H1 (cell line): ENCODE data around the gene TPRN. TPM values are rescaled to one million over a fixed set of nuclear protein-coding genes. Genes with fewer than 3 reads are reported as not detected.

ENCODE experiments used
- BRCA1 ChIP-seq: IDR thresholded peaks from 2 replicates; pipeline ENCODE4 v1.6.1; 2012; ENCODE audit warnings: low read depth, low read length, improper control_type of control experiment
- CTBP2 ChIP-seq: IDR thresholded peaks from 2 replicates; pipeline ENCODE4 v1.7.0; 2011; ENCODE audit warnings: borderline replicate concordance, mild to moderate bottlenecking, moderate library complexity, mixed read lengths, low read length; ENCODE audit not compliant: insufficient read depth, insufficient read length
- SIRT6 ChIP-seq: IDR thresholded peaks from one replicate; pipeline ENCODE4 v1.7.1; 2012; ENCODE audit warnings: low read length, inconsistent platforms
- SIX5 ChIP-seq: IDR thresholded peaks from 2 replicates; pipeline ENCODE4 v1.6.1; 2011; ENCODE audit warnings: mild to moderate bottlenecking, low read depth, low read length
- SP4 ChIP-seq: IDR thresholded peaks from 2 replicates; pipeline ENCODE4 v1.6.1; 2012; ENCODE audit warnings: low read length, inconsistent platforms
- microRNA-seq, 2 experiments: library from miRNA; unstranded; fragments of <30 nt; microRNA quantifications; one replicate each; pipeline versions ENCODE4 to v1.2.0, GENCODE V29; 2016 to 2020; ENCODE audit warnings: borderline microRNAs expressed in 2 of 2, borderline number of aligned reads in 2 of 2, borderline replicate concordance in 1 of 2
- polyA plus RNA-seq, 7 experiments: library from polyadenylated mRNA; depleted of rRNA in 3 of 7; stranded (reverse) in 5 of 7; unstranded in 2 of 7; fragments of >200 nt in 5 of 7; fragments of 200-250 nt in 2 of 7; gene quantifications; 1 replicate in 5 of 7; 2 replicates in 1 of 7; 4 replicates in 1 of 7; pipeline versions ENCODE4 v1.2.1 to v1.2.3, GENCODE V29; 2011 to 2013; ENCODE audit warnings: missing spikeins in 2 of 7, mixed read lengths in 2 of 7
- small RNA-seq: library from polyadenylated mRNA; stranded (forward); fragments of <200 nt; extraction: miRNeasy Mini kit (QIAGEN cat#:217004); gene quantifications from one replicate; pipeline ENCODE3, GENCODE V24; 2013; ENCODE audit not compliant: insufficient read depth
- total RNA-seq: library from RNA; stranded (reverse); fragmentation: NEBNext Ultra II Directional; extraction: Animal tissue kit (Norgen Biotek cat#: 25700); gene quantifications from 2 replicates; pipeline ENCODE4 v1.2.1, GENCODE V29; 2021

TPRN gene
- total and polyA plus RNA-seq, 2 of the 8 experiments (the other 6 are each of a cell fraction or from before 2014, with no cell fraction given): 9.7 to 23.2 TPM

DNA sequence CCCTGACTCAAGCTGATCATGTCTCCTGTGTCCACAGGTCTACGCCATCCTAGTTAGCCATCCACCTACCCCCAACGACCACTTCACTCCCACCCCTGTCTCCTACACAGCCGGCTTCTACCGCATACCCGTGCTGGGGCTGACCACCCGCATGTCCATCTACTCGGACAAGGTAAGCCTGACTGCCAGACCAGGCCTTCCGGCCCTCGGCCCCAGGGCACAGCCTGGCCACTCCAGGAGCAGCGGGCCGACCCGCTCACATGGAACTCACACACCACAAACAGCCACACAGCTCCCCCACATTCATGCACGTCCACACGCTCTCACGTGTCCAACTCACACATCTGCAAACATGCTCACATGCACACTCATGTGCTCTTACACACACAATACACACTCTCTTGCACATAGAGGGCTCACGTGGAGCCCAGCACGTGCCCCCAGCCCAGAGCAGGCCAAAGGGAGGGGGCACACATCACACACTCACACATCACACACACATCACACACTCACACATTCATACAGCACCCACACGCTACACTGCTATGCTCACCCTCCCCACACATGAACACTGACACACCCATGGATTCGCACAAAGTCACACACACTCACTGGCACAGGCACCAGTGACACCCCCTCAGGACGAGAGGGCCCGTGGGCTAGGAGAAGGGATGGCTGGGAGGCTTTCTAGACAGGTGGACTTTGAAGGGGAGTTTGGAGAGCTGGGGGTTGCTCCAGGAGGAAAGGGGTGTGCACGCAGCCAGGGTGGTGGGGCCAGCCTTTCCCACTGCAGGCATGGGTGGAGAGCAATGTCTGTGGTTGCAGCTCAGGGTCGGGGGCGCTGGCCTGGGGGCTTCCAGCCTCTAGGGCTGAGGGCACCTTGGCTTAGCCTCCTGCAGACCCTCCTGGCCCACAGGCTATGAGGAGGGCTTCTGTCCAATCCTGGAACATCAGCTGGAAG is 58.3 kb downstream of the TPRN start (continued):
- TF ChIP-seq SIX5 (no peak), SP4 (no peak), CTBP2 (no peak), BRCA1 (no peak), SIRT6 (no peak)
- TF ChIP-seq, all 59 proteins: peak for 0

Small RNA genes lying within 50 kb of the gene (microRNA-seq; reads per million reads assigned to microRNA genes)
- gene MIR3621: 0 reads per million in 2 experiments

Small RNA genes lying within 50 kb of the gene (small RNA-seq; reads per million reads assigned to genes)
- gene MIR3621: not detected

Other genes with a start within 250 kb of the TPRN start
Only the 30 nearest of the 32 such genes appear.
- 2.2 and 2.3 TPM in 2 replicates for gene PTGDS, start 223.2 kb downstream of the TPRN start, total RNA-seq
- 1.7 and 2.5 TPM in 2 replicates for gene PTGDS, start 223.2 kb downstream of the TPRN start, polyA plus RNA-seq (2011; rRNA removed)
- gene LCNL1, start 217.7 kb downstream of the TPRN start, total RNA-seq: 0.15 TPM in 1 of 2 replicates, not detected in the other
- 0.11 and 0.35 TPM in 2 replicates for gene LCNL1, start 217.7 kb downstream of the TPRN start, polyA plus RNA-seq (2011; rRNA removed)
- 40.8 and 43.4 TPM in 2 replicates for gene PAXX, start 208.3 kb downstream of the TPRN start, total RNA-seq
- gene PAXX, start 208.3 kb downstream of the TPRN start, polyA plus RNA-seq (2011; rRNA removed): 45.9 and 56.8 TPM in 2 replicates
- gene CLIC3, start 204.2 kb downstream of the TPRN start, total RNA-seq: not detected in 2 replicates
- gene CLIC3, start 204.2 kb downstream of the TPRN start, polyA plus RNA-seq (2011; rRNA removed): 0.12 and 0.33 TPM in 2 replicates
- 12.5 and 15.2 TPM in 2 replicates for gene ABCA2, start 172.5 kb downstream of the TPRN start, total RNA-seq
- 14.3 and 21.9 TPM in 2 replicates for gene ABCA2, start 172.5 kb downstream of the TPRN start, polyA plus RNA-seq (2011; rRNA removed)
- not detected in 2 replicates for gene FUT7, start 168.7 kb downstream of the TPRN start, total RNA-seq
- not detected in 2 replicates for gene FUT7, start 168.7 kb downstream of the TPRN start, polyA plus RNA-seq (2011; rRNA removed)
- 41.9 and 44.1 TPM in 2 replicates for gene NPDC1, start 154.6 kb downstream of the TPRN start, total RNA-seq
- 26.2 and 43.6 TPM in 2 replicates for gene NPDC1, start 154.6 kb downstream of the TPRN start, polyA plus RNA-seq (2011; rRNA removed)
- 3.2 and 3.8 TPM in 2 replicates for gene ENTPD2, start 146.7 kb downstream of the TPRN start, total RNA-seq
- gene ENTPD2, start 146.7 kb downstream of the TPRN start, polyA plus RNA-seq (2011; rRNA removed): 0.65 and 1.9 TPM in 2 replicates
- gene SAPCD2, start 130.2 kb downstream of the TPRN start, total RNA-seq: 30.3 and 32.1 TPM in 2 replicates
- 12.7 and 17.3 TPM in 2 replicates for gene SAPCD2, start 130.2 kb downstream of the TPRN start, polyA plus RNA-seq (2011; rRNA removed)
- 5.4 and 5.5 TPM in 2 replicates for gene UAP1L1, start 123.2 kb downstream of the TPRN start, total RNA-seq
- 2.0 and 3.5 TPM in 2 replicates for gene UAP1L1, start 123.2 kb downstream of the TPRN start, polyA plus RNA-seq (2011; rRNA removed)
- 35.1 and 36.3 TPM in 2 replicates for gene MAN1B1, start 113.8 kb downstream of the TPRN start, total RNA-seq
- 33.7 and 36.5 TPM in 2 replicates for gene MAN1B1, start 113.8 kb downstream of the TPRN start, polyA plus RNA-seq (2011; rRNA removed)
- gene DPP7, start 86.0 kb downstream of the TPRN start, total RNA-seq: 21.2 and 21.5 TPM in 2 replicates
- gene DPP7, start 86.0 kb downstream of the TPRN start, polyA plus RNA-seq (2011; rRNA removed): 26.8 and 34.7 TPM in 2 replicates
- gene GRIN1, start 61.6 kb downstream of the TPRN start, total RNA-seq: 2.1 TPM in 2 replicates
- 0.48 and 1.3 TPM in 2 replicates for gene GRIN1, start 61.6 kb downstream of the TPRN start, polyA plus RNA-seq (2011; rRNA removed)
- 0.34 and 0.36 TPM in 2 replicates for gene LRRC26, start 30.7 kb downstream of the TPRN start, total RNA-seq
- 0.85 and 1.0 TPM in 2 replicates for gene LRRC26, start 30.7 kb downstream of the TPRN start, polyA plus RNA-seq (2011; rRNA removed)
- not detected in 2 replicates for gene TMEM210, start 28.7 kb downstream of the TPRN start, total RNA-seq
- not detected in 2 replicates for gene TMEM210, start 28.7 kb downstream of the TPRN start, polyA plus RNA-seq (2011; rRNA removed)
- gene ANAPC2, start 12.2 kb downstream of the TPRN start, total RNA-seq: 37.7 and 41.9 TPM in 2 replicates
- gene ANAPC2, start 12.2 kb downstream of the TPRN start, polyA plus RNA-seq (2011; rRNA removed): 30.2 and 44.3 TPM in 2 replicates
- 87.3 and 91.3 TPM in 2 replicates for gene SSNA1, start 12.1 kb downstream of the TPRN start, total RNA-seq
- 157 and 182 TPM in 2 replicates for gene SSNA1, start 12.1 kb downstream of the TPRN start, polyA plus RNA-seq (2011; rRNA removed)
- 44.1 and 44.2 TPM in 2 replicates for gene TMEM203, start 4.9 kb upstream of the TPRN start, total RNA-seq
- gene TMEM203, start 4.9 kb upstream of the TPRN start, polyA plus RNA-seq (2011; rRNA removed): 57.1 and 67.1 TPM in 2 replicates
- 32.3 and 33.2 TPM in 2 replicates for gene NDOR1, start 5.0 kb upstream of the TPRN start, total RNA-seq
- 25.7 and 42.4 TPM in 2 replicates for gene NDOR1, start 5.0 kb upstream of the TPRN start, polyA plus RNA-seq (2011; rRNA removed)
- gene RNF208, start 21.5 kb upstream of the TPRN start, total RNA-seq: 7.7 and 8.9 TPM in 2 replicates
- gene RNF208, start 21.5 kb upstream of the TPRN start, polyA plus RNA-seq (2011; rRNA removed): 2.7 and 4.8 TPM in 2 replicates
- gene CYSRT1, start 24.4 kb upstream of the TPRN start, total RNA-seq: 1.0 and 1.6 TPM in 2 replicates
- 6.5 and 7.6 TPM in 2 replicates for gene CYSRT1, start 24.4 kb upstream of the TPRN start, polyA plus RNA-seq (2011; rRNA removed)
- gene RNF224, start 26.8 kb upstream of the TPRN start, total RNA-seq: 0.17 TPM in 1 of 2 replicates, not detected in the other
- gene RNF224, start 26.8 kb upstream of the TPRN start, polyA plus RNA-seq (2011; rRNA removed): 0.24 and 0.25 TPM in 2 replicates
- gene SLC34A3, start 30.2 kb upstream of the TPRN start, total RNA-seq: not detected in 2 replicates
- 0.06 and 0.08 TPM in 2 replicates for gene SLC34A3, start 30.2 kb upstream of the TPRN start, polyA plus RNA-seq (2011; rRNA removed)
- 307 and 311 TPM in 2 replicates for gene TUBB4B, start 40.5 kb upstream of the TPRN start, total RNA-seq
- 280 and 342 TPM in 2 replicates for gene TUBB4B, start 40.5 kb upstream of the TPRN start, polyA plus RNA-seq (2011; rRNA removed)
- gene STPG3, start 50.5 kb upstream of the TPRN start, total RNA-seq: not detected in 2 replicates
- gene STPG3, start 50.5 kb upstream of the TPRN start, polyA plus RNA-seq (2011; rRNA removed): 0.14 TPM in 1 of 2 replicates, not detected in the other
- gene NELFB, start 54.6 kb upstream of the TPRN start, total RNA-seq: 70.8 and 78.0 TPM in 2 replicates
- 57.6 and 86.5 TPM in 2 replicates for gene NELFB, start 54.6 kb upstream of the TPRN start, polyA plus RNA-seq (2011; rRNA removed)
- 9.2 and 9.3 TPM in 2 replicates for gene TOR4A, start 77.0 kb upstream of the TPRN start, total RNA-seq
- gene TOR4A, start 77.0 kb upstream of the TPRN start, polyA plus RNA-seq (2011; rRNA removed): 8.4 and 11.4 TPM in 2 replicates
- gene NRARP, start 101.5 kb upstream of the TPRN start, total RNA-seq: 35.4 and 37.2 TPM in 2 replicates
- 32.5 and 52.0 TPM in 2 replicates for gene NRARP, start 101.5 kb upstream of the TPRN start, polyA plus RNA-seq (2011; rRNA removed)
- gene EXD3, start 222.4 kb upstream of the TPRN start, total RNA-seq: 7.0 and 7.2 TPM in 2 replicates
- 9.4 and 12.7 TPM in 2 replicates for gene EXD3, start 222.4 kb upstream of the TPRN start, polyA plus RNA-seq (2011; rRNA removed)
- gene NOXA1, start 222.7 kb upstream of the TPRN start, total RNA-seq: 0.34 and 0.55 TPM in 2 replicates
- 0.91 and 1.5 TPM in 2 replicates for gene NOXA1, start 222.7 kb upstream of the TPRN start, polyA plus RNA-seq (2011; rRNA removed)